ENCODE data around the gene PEX16. TPM values are rescaled to one million over a fixed set of nuclear protein-coding genes. Genes with fewer than 3 reads are reported as not detected.
A peak's percentile ranks its signal among the peaks of the same experiment; 100 is the strongest.

PEX16 gene
- total and polyA plus RNA-seq, 8 donors, result 9.9 to 72.7 (median 40.2) TPM

DNA sequence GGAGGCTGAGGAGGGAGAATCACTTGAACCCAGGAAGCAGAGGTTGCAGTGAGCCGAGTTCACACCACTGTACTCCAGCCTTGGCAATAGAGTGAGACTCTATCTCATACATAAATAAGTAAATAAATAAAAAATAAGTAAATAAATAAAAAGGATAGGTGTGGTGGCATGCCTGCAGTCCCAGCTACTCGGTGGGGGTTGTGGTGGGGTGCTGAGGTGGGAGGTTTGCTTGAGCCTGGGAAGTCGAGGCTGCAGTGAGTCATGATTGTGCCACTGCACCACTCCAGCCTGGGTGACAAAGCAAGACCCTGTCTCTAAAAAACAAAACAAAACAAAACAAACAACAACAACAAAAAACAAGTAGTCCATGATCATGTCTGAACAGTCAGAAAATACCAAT lies 7.9 kb upstream of the PEX16 start:
- TF ChIP-seq EP300 (IDR thresholded peaks at IDR 0.05), result no peak
- TF ChIP-seq POLR2AphosphoS5 (IDR thresholded peaks at IDR 0.05), result no peak
- TF ChIP-seq POLR2A (IDR thresholded peaks at IDR 0.05), result no peak
- TF ChIP-seq, protein P1, sequence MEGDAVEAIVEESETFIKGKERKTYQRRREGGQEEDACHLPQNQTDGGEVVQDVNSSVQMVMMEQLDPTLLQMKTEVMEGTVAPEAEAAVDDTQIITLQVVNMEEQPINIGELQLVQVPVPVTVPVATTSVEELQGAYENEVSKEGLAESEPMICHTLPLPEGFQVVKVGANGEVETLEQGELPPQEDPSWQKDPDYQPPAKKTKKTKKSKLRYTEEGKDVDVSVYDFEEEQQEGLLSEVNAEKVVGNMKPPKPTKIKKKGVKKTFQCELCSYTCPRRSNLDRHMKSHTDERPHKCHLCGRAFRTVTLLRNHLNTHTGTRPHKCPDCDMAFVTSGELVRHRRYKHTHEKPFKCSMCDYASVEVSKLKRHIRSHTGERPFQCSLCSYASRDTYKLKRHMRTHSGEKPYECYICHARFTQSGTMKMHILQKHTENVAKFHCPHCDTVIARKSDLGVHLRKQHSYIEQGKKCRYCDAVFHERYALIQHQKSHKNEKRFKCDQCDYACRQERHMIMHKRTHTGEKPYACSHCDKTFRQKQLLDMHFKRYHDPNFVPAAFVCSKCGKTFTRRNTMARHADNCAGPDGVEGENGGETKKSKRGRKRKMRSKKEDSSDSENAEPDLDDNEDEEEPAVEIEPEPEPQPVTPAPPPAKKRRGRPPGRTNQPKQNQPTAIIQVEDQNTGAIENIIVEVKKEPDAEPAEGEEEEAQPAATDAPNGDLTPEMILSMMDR (IDR thresholded peaks at IDR 0.05), result no peak
- H3K4me1 ChIP-seq, result peaks cover 16 to 44% (median 42%) of the 10 kb centered on the region in 4 donors
- H3K36me3 ChIP-seq, result no peaks in the 10 kb centered on the region
- H3K9me3 ChIP-seq, result no peaks in the 10 kb centered on the region
- 77 to 96% (median 87%) methylated on average over 3 of the region's 3 CpGs for WGBS, 5 donors
- peaks cover 0 to 44% (median 20%) of the 10 kb centered on the region in 3 donors for H3K27me3 ChIP-seq
- H3K4me3 ChIP-seq, result no peak overlapping the region
- intact Hi-C loops (cut with DNase I; ENCODE audit: low total_unique reads), result no loop called here
- no peak for DNase-seq
- H3K27ac ChIP-seq, result no peak overlapping the region

DNA sequence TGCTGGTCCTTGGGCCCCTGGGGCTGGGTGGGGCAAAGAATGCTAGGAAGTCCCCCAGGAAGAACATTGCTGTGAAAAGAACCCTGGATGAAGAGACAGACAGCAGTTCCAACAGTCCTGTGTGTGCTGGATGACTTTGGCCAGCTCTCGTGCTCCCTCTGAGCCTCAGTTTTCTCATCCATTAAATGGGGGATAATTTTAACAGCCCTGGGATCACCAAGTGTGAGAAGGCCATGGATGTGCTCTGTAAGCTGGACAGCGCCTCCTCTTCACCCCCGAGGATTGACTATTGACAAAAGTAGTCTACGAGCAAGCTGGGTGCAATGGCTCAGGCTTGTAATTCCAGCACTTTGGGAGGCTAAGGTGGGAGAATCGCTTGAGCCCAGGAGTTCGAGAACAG lies 7.2 kb upstream of the PEX16 start:
- peak in 1 of 2 donors; percentile 4 for DNase-seq
- 83 to 92% (median 90%) methylated on average over 6 of the region's 6 CpGs for WGBS, 5 donors
- intact Hi-C loops (cut with DNase I; ENCODE audit: low total_unique reads), result no loop called here

DNA sequence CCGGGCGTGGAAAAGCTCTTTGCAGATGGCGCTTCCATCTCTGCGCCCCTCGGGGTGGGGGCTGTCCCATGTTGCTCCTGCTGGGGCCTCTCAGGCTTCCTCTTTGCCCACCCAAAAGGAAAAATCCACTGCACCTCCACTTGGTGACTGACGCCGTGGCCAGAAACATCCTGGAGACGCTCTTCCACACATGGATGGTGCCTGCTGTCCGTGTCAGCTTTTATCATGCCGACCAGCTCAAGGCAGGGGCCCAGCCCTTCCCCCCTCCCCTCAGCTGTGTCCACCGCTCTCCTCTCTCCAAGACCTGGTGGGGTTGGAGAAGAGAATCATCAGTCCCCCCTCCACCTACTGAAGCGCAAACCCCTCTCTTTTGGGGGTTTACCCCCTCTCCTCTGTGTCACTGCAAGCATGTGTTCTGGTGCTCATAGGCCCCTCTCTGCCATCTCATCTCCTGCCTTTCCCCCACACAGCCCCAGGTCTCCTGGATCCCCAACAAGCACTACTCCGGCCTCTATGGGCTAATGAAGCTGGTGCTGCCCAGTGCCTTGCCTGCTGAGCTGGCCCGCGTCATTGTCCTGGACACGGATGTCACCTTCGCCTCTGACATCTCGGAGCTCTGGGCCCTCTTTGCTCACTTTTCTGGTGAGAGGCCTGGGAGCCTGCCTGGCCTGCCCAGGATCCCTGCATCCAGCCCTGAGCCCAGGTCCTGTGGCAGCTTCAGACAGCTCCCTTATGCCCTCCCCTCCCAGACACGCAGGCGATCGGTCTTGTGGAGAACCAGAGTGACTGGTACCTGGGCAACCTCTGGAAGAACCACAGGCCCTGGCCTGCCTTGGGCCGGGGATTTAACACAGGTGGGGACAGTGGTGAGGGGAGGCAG lies 6.6 kb upstream of the PEX16 start:
- H3K4me3 ChIP-seq, result no peak overlapping the region
- intact Hi-C loops (cut with DNase I; ENCODE audit: low total_unique reads), result no loop called here
- peak in 1 of 2 donors; percentile 16 for DNase-seq
- H3K9me3 ChIP-seq, result no peaks in the 10 kb centered on the region
- TF ChIP-seq, protein P1 (IDR thresholded peaks at IDR 0.05), result no peak
- TF ChIP-seq EP300 (IDR thresholded peaks at IDR 0.05), result no peak
- TF ChIP-seq POLR2A (IDR thresholded peaks at IDR 0.05), result no peak
- TF ChIP-seq POLR2AphosphoS5 (IDR thresholded peaks at IDR 0.05), result no peak
- H3K36me3 ChIP-seq, result no peaks in the 10 kb centered on the region
- H3K4me1 ChIP-seq, result peaks cover 17 to 44% (median 36%) of the 10 kb centered on the region in 4 donors
- H3K27ac ChIP-seq, result peak overlapping the region in 1 of 5 donors; percentile 14
- WGBS, 5 donors, result 61 to 77% (median 74%) methylated on average over 19 to 22 of the region's 22 CpGs
- H3K27me3 ChIP-seq, result peaks cover 0 to 44% (median 20%) of the 10 kb centered on the region in 3 donors

More for the DNA sequence above, 7.2 kb upstream of the PEX16 start:
- H3K36me3 ChIP-seq, result no peaks in the 10 kb centered on the region
- no peak overlapping the region for H3K4me3 ChIP-seq
- H3K4me1 ChIP-seq, result peaks cover 16 to 44% (median 37%) of the 10 kb centered on the region in 4 donors
- H3K27ac ChIP-seq, result no peak overlapping the region
- H3K27me3 ChIP-seq, result peaks cover 0 to 44% (median 20%) of the 10 kb centered on the region in 3 donors
- H3K9me3 ChIP-seq, result no peaks in the 10 kb centered on the region
- TF ChIP-seq EP300 (IDR thresholded peaks at IDR 0.05) (no peak), POLR2A (IDR thresholded peaks at IDR 0.05) (no peak), POLR2AphosphoS5 (IDR thresholded peaks at IDR 0.05) (no peak)
- TF ChIP-seq, protein P1 (IDR thresholded peaks at IDR 0.05), result no peak

DNA sequence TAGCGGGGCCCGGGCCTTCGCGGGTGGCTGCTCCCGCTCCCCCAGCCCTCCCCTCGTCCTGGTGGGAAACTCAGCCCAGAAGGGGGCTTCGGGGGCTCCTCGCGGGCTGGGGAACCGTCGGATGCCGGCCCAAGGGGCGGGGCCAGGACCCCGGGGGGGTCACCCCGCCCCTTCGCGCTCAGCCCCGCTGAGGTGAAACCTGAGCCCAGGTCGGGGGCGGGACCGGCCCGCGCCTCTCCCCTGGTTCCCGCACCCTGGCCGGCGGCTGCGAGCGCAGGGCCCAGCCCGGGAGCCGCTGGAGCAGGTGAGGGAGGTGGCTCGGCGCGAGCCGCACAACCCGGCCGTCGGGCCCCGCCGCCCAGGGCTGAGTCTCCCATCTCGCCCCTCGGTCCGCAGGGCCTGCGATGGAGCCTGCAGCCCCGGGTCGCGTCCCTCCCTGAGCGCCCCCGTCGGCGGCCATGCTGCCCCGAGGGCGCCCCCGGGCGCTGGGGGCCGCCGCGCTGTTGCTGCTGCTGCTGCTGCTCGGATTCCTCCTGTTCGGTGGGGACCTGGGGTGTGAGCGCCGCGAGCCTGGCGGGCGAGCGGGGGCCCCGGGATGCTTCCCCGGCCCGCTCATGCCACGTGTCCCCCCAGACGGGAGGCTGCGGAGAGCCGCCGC lies 4.9 kb upstream of the PEX16 start, which contains the start of gene LARGE2:
Gene LARGE2, plus strand, starts transcription at position 232 of the 658 bp plus-strand sequence. Its CDS starts 227 bp downstream, at position 459.
- Histone ChIP-seq H3K27ac (peak within 1 kb of the TSS; percentile 73 to 93 (median 86)), H3K27me3 (peaks cover 0 to 44% (median 20%) of the 10 kb centered on the region in 3 donors), H3K9me3 (no peaks in the 10 kb centered on the region), H3K4me3 (peak within 1 kb of the TSS; percentile 44 to 62 (median 50)), H3K4me1 (peaks cover 23 to 49% (median 41%) of the 10 kb centered on the region in 4 donors), H3K36me3 (no peaks in the 10 kb centered on the region)
- no peak for TF ChIP-seq POLR2AphosphoS5 (IDR thresholded peaks at IDR 0.05)
- TF ChIP-seq EP300 (IDR thresholded peaks at IDR 0.05), result no peak
- no peak for TF ChIP-seq POLR2A (IDR thresholded peaks at IDR 0.05)
- TF ChIP-seq, protein P1 (IDR thresholded peaks at IDR 0.05), result no peak
- DNase-seq, result peak; percentile 78 to 86
- intact Hi-C loops (cut with DNase I; ENCODE audit: low total_unique reads), result no loop called here
- 1 to 3% (median 1%) methylated on average over 15 to 73 of the region's 73 CpGs for WGBS, 5 donors

All from stomach (tissue), 9 donors.